NT2/D1 (cell line): ENCODE measurements around the gene SFRP5.

Experiments
- SUZ12 ChIP-seq: IDR thresholded peaks from 2 replicates; pipeline ENCODE4 v1.6.1; 2011; ENCODE audit not compliant: insufficient read length, insufficient read depth; ENCODE audit errors: extremely low read depth
- ZNF274 ChIP-seq: IDR thresholded peaks from 2 replicates; pipeline ENCODE4 v1.6.1; 2011; ENCODE audit warnings: mild to moderate bottlenecking, low read depth, low read length

DNA sequence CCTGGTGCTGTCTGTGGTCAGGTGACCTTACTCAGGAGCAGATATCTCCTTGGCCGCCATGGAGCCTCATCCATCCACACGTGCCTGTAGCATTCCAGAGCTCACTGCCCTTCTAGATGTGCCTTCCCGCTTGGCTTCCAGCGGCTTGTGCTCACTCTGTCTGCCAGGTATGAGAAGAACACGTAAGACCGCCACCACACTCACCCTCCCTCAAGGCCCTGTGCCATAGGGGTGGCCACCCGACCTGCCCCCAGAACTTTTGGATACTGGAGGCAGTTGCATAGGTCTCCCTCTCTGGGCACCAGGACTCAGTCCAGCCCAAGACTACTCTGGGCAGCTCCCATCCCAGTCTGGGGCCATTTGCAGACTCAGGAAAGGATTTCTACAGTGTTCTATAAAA is 54.2 kb downstream of the SFRP5 start:
- no peak for TF ChIP-seq ZNF274
- no peak for TF ChIP-seq SUZ12
